C4-2B (cell line): ENCODE results near the gene PIP5KL1.

Experiments used
- H3K27ac ChIP-seq: fragments of 450-650 bp; 2 replicates; pipeline ENCODE4 v1.5.1; 2017
- CTCF ChIP-seq: fragments of 450-650 bp; conservative IDR thresholded peaks from 2 replicates; pipeline ENCODE4 v1.5.1; 2017; ENCODE audit warnings: mild to moderate bottlenecking
- ZFX ChIP-seq: fragments of 450-650 bp; IDR thresholded peaks from 2 replicates; pipeline ENCODE4 v1.6.1; 2017

PIP5KL1 gene

GRCh38 chr9:127878652-127879390 lies 51.8 kb downstream of the PIP5KL1 start:
- TF ChIP-seq ZFX (no peak), CTCF (no peak)
- H3K27ac ChIP-seq = no peak overlapping the region; the same call in 1 of the 2 replicates

GRCh38 chr9:127878001-127878651 lies 52.5 kb downstream of the PIP5KL1 start:
- TF ChIP-seq CTCF (no peak), ZFX (no peak)

GRCh38 chr9:127877566-127877998 lies 53.0 kb downstream of the PIP5KL1 start, which contains the start of gene AK1:
TSS of gene AK1 (minus strand) at chr9:127877675. CDS start at chr9:127874617, 3,058 bp downstream.
- TF ChIP-seq ZFX = no peak
- TF ChIP-seq CTCF = no peak
- peak within 1 kb of the TSS; percentile 72 for H3K27ac ChIP-seq

More at GRCh38 chr9:127878001-127878651, 52.5 kb downstream of the PIP5KL1 start:
- H3K27ac ChIP-seq = peak overlapping the region; percentile 72

GRCh38 chr9:127876764-127877562 lies 53.6 kb downstream of the PIP5KL1 start:
- H3K27ac ChIP-seq = peak overlapping the region; percentile 72

GRCh38 chr9:127876026-127876763 lies 54.4 kb downstream of the PIP5KL1 start:
- TF ChIP-seq ZFX = no peak
- TF ChIP-seq CTCF = no peak
- H3K27ac ChIP-seq = no peak overlapping the region; the same call in 1 of the 2 replicates

More at GRCh38 chr9:127876764-127877562, 53.6 kb downstream of the PIP5KL1 start:
- TF ChIP-seq CTCF (no peak), ZFX (peak; percentile 15; the same call in 1 of the 2 replicates)

GRCh38 chr9:127875306-127875966 lies 55.1 kb downstream of the PIP5KL1 start:
- no peak overlapping the region for H3K27ac ChIP-seq

More at GRCh38 chr9:127875306-127875966, 55.1 kb downstream of the PIP5KL1 start:
- TF ChIP-seq ZFX (no peak), CTCF (no peak)
